Keratinocyte (primary cell): ENCODE measurements around the gene KLHL22. TPM values are rescaled to one million over a fixed set of nuclear protein-coding genes. Genes with fewer than 3 reads are reported as not detected.

ENCODE experiments used
- DNase-seq: peaks from one replicate; pipeline ENCODE4 v3.0.0-alpha.2; 2011; ENCODE audit warnings: low read depth, missing footprints, low spot score
- FAIRE-seq: peaks from 2 replicates; lab custom pipeline; 2011; peaks lifted over from hg19 to GRCh38; lab: Jason Lieb, UNC
- H2AFZ ChIP-seq: 2 replicates; pipeline ENCODE4 v1.6.0; 2012; ENCODE audit warnings: low read length, control low read depth, inconsistent platforms; ENCODE audit not compliant: control insufficient read depth
- H3K27ac ChIP-seq: 2 replicates; pipeline ENCODE4 v1.5.1; 2011; ENCODE audit warnings: low read length; ENCODE audit not compliant: control insufficient read depth, insufficient read depth
- H3K27me3 ChIP-seq: 3 replicates; pipeline ENCODE4 v1.6.0; 2011; ENCODE audit warnings: low read length; ENCODE audit not compliant: control insufficient read depth, insufficient read depth; ENCODE audit errors: extremely low read depth
- H3K36me3 ChIP-seq, 2 experiments: 2 replicates in 1 of 2; 3 replicates in 1 of 2; pipeline ENCODE4 v1.5.1; 2011; ENCODE audit warnings: low read length in 2 of 2, mild to moderate bottlenecking in 1 of 2; ENCODE audit not compliant: control insufficient read depth in 2 of 2, insufficient read depth in 2 of 2; ENCODE audit errors: extremely low read depth in 1 of 2
- H3K4me1 ChIP-seq: 3 replicates; pipeline ENCODE4 v1.5.1; 2011; ENCODE audit warnings: low read length; ENCODE audit not compliant: control insufficient read depth, insufficient read depth; ENCODE audit errors: extremely low read depth
- H3K4me2 ChIP-seq: 3 replicates; pipeline ENCODE4 v1.6.0; 2011; ENCODE audit warnings: low read depth, low read length; ENCODE audit not compliant: control insufficient read depth, insufficient read depth; ENCODE audit errors: extremely low read depth
- H3K4me3 ChIP-seq, 3 experiments: fragments of 200-600 bp in 1 of 3; sonication (generic) in 1 of 3; 2 replicates in 2 of 3; 3 replicates in 1 of 3; pipeline ENCODE4 v1.5.1; 2011 to 2016; ENCODE audit warnings: low read length in 3 of 3, mild to moderate bottlenecking in 3 of 3, control low read depth in 2 of 3, inconsistent platforms in 1 of 3, low read depth in 1 of 3, mixed read lengths in 1 of 3, mixed run types in 1 of 3, moderate library complexity in 1 of 3; ENCODE audit not compliant: control insufficient read depth in 2 of 3, insufficient read depth in 2 of 3; ENCODE audit errors: extremely low read depth in 1 of 3
- H3K79me2 ChIP-seq: 2 replicates; pipeline ENCODE4 v1.6.0; 2012; ENCODE audit warnings: low read length; ENCODE audit not compliant: control insufficient read depth, insufficient read depth
- H3K9ac ChIP-seq: 3 replicates; pipeline ENCODE4 v1.6.0; 2011; ENCODE audit warnings: low read length; ENCODE audit not compliant: control insufficient read depth, insufficient read depth; ENCODE audit errors: extremely low read depth
- H3K9me1 ChIP-seq: 3 replicates; pipeline ENCODE4 v1.6.0; 2011; ENCODE audit warnings: low read length; ENCODE audit not compliant: control insufficient read depth, insufficient read depth; ENCODE audit errors: extremely low read depth
- H3K9me3 ChIP-seq: 2 replicates; pipeline ENCODE4 v1.5.1; 2012; ENCODE audit warnings: low read depth, low read length; ENCODE audit not compliant: control insufficient read depth
- H4K20me1 ChIP-seq: 3 replicates; pipeline ENCODE4 v1.6.0; 2011; ENCODE audit warnings: low read length; ENCODE audit not compliant: control insufficient read depth, insufficient read depth; ENCODE audit errors: extremely low read depth
- EZH2 ChIP-seq: IDR thresholded peaks from one replicate; pipeline ENCODE4 v1.6.1; 2012; ENCODE audit warnings: inconsistent platforms, mild to moderate bottlenecking, low read length, moderate library complexity
- dilution Hi-C: fragments of 300-500 bp; cut with MboI; formaldehyde crosslinking; loops from one replicate; pipeline ENCODE4 v1.7.0; 2020; ENCODE audit warnings: low sequenced_read_pairs; ENCODE audit not compliant: extremely low pct_ligation_motif_present
- polyA plus RNA-seq, 5 experiments: library from polyadenylated mRNA; depleted of rRNA in 3 of 5; stranded (reverse) in 3 of 5; stranded (forward) in 1 of 5; unstranded in 1 of 5; fragments of >200 nt; gene quantifications; 1 replicate in 1 of 5; 2 replicates in 3 of 5; 3 replicates in 1 of 5; pipeline versions ENCODE4 v1.2.1 to v1.2.3, GENCODE V29; 2011 to 2012; ENCODE audit warnings: missing spikeins in 2 of 5, low read depth in 1 of 5, low replicate concordance in 1 of 5
- TF ChIP-seq, protein P1 (sequence below), 3 experiments: IDR thresholded peaks in 1 of 3; conservative IDR thresholded peaks in 1 of 3; optimal IDR thresholded peaks in 1 of 3; 2 replicates in 2 of 3; 3 replicates in 1 of 3; pipeline versions ENCODE3 to v1.5.1; 2011; ENCODE audit warnings: low read length in 3 of 3, mild to moderate bottlenecking in 3 of 3, moderate library complexity in 2 of 3, control low read depth in 1 of 3, inconsistent platforms in 1 of 3; ENCODE audit not compliant: insufficient read depth in 2 of 3; ENCODE audit errors: extremely low read depth in 1 of 3

KLHL22 gene
- polyA plus RNA-seq, 1 donor (not counting 4 experiments of a cell fraction or from before 2014, with no cell fraction given) = 9.3 TPM

GRCh38 chr22:20424568-20424931, 71.0 kb downstream of the KLHL22 start:
- no peak for DNase-seq

GRCh38 chr22:20423906-20424551, 71.6 kb downstream of the KLHL22 start:
- no peaks in the 10 kb centered on the region for H3K9me1 ChIP-seq
- H3K79me2 ChIP-seq = no peaks in the 10 kb centered on the region
- H3K27ac ChIP-seq = no peak overlapping the region
- no peak for TF ChIP-seq EZH2
- TF ChIP-seq, protein P1, sequence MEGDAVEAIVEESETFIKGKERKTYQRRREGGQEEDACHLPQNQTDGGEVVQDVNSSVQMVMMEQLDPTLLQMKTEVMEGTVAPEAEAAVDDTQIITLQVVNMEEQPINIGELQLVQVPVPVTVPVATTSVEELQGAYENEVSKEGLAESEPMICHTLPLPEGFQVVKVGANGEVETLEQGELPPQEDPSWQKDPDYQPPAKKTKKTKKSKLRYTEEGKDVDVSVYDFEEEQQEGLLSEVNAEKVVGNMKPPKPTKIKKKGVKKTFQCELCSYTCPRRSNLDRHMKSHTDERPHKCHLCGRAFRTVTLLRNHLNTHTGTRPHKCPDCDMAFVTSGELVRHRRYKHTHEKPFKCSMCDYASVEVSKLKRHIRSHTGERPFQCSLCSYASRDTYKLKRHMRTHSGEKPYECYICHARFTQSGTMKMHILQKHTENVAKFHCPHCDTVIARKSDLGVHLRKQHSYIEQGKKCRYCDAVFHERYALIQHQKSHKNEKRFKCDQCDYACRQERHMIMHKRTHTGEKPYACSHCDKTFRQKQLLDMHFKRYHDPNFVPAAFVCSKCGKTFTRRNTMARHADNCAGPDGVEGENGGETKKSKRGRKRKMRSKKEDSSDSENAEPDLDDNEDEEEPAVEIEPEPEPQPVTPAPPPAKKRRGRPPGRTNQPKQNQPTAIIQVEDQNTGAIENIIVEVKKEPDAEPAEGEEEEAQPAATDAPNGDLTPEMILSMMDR (optimal IDR thresholded peaks at IDR 0.05 in 1 of 3, IDR thresholded peaks at IDR 0.05 in 1 of 3, conservative IDR thresholded peaks at IDR 0.05 in 1 of 3; ENCODE audit: extremely low read depth in 1 of 3, insufficient read depth in 2 of 3, low read length in 3 of 3) = no peak
- H2AFZ ChIP-seq = no peak overlapping the region
- H3K9ac ChIP-seq = no peak overlapping the region
- FAIRE-seq = no peak
- H3K4me3 ChIP-seq = no peak overlapping the region
- no peaks in the 10 kb centered on the region for H4K20me1 ChIP-seq
- no peak overlapping the region for H3K4me2 ChIP-seq
- peaks cover 46% of the 10 kb centered on the region for H3K27me3 ChIP-seq
- dilution Hi-C loops = no loop called here
- no peaks in the 10 kb centered on the region for H3K36me3 ChIP-seq
- DNase-seq = no peak
- H3K4me1 ChIP-seq = peaks cover 8% of the 10 kb centered on the region
- no peaks in the 10 kb centered on the region for H3K9me3 ChIP-seq

More at GRCh38 chr22:20424568-20424931, 71.0 kb downstream of the KLHL22 start:
- Histone ChIP-seq H4K20me1 (no peaks in the 10 kb centered on the region), H3K4me2 (no peak overlapping the region), H3K9ac (no peak overlapping the region), H3K36me3 (no peaks in the 10 kb centered on the region), H3K9me3 (no peaks in the 10 kb centered on the region), H3K4me3 (no peak overlapping the region), H3K9me1 (no peaks in the 10 kb centered on the region), H3K79me2 (no peaks in the 10 kb centered on the region), H3K27me3 (peaks cover 49% of the 10 kb centered on the region), H2AFZ (no peak overlapping the region), H3K4me1 (peaks cover 9% of the 10 kb centered on the region), H3K27ac (no peak overlapping the region)
- TF ChIP-seq, protein P1 (optimal IDR thresholded peaks at IDR 0.05 in 1 of 3, IDR thresholded peaks at IDR 0.05 in 1 of 3, conservative IDR thresholded peaks at IDR 0.05 in 1 of 3; ENCODE audit: extremely low read depth in 1 of 3, insufficient read depth in 2 of 3, low read length in 3 of 3) = no peak
- TF ChIP-seq EZH2 = no peak
- dilution Hi-C loops = no loop called here
- no peak for FAIRE-seq
